AG09309 (cell line): ENCODE results near the gene PTGIS.

Source experiments
- DNase-seq: peaks from one replicate; pipeline ENCODE4 v3.0.0-alpha.2; 2010; ENCODE audit warnings: low read depth
- H3K4me3 ChIP-seq: 2 replicates; pipeline ENCODE4 v1.5.1; 2011; ENCODE audit warnings: mild to moderate bottlenecking, low read depth, low read length, moderate library complexity; ENCODE audit not compliant: control insufficient read depth
- TF ChIP-seq, protein P1 (sequence below): IDR thresholded peaks from 2 replicates; pipeline ENCODE4 v1.5.1; 2011; ENCODE audit warnings: mild to moderate bottlenecking, low read depth, low read length, inconsistent platforms; ENCODE audit not compliant: insufficient read depth, control insufficient read depth; ENCODE audit errors: missing control alignments

Gene PTGIS

DNA sequence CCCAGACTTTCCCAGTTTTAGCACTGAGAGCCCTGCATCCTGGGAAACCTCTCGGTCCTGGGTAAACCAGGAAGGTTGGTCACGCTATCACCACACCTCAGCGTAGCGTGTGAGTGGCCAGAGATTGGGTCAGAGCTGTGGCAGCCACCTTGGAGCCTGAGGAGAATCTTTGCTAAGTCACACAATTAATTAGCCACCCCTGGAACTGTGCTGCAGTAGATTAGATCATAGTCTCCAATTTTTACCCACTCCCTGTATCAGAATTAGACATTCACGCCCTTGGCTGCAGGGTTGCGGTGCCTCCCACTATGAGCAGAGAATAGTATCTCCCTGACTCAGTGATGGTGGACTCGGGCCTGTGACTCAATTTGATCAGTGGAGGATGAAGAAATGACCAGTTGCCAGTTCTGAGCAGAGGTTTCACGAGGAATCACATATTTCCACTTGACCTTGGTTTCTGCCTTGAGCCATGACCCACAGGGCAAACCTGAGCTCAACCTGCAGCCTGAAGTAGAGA lies 6.0 kb upstream of the PTGIS start:
- H3K4me3 ChIP-seq: no peak overlapping the region
- DNase-seq: peak; percentile 59
- TF ChIP-seq, protein P1, sequence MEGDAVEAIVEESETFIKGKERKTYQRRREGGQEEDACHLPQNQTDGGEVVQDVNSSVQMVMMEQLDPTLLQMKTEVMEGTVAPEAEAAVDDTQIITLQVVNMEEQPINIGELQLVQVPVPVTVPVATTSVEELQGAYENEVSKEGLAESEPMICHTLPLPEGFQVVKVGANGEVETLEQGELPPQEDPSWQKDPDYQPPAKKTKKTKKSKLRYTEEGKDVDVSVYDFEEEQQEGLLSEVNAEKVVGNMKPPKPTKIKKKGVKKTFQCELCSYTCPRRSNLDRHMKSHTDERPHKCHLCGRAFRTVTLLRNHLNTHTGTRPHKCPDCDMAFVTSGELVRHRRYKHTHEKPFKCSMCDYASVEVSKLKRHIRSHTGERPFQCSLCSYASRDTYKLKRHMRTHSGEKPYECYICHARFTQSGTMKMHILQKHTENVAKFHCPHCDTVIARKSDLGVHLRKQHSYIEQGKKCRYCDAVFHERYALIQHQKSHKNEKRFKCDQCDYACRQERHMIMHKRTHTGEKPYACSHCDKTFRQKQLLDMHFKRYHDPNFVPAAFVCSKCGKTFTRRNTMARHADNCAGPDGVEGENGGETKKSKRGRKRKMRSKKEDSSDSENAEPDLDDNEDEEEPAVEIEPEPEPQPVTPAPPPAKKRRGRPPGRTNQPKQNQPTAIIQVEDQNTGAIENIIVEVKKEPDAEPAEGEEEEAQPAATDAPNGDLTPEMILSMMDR: no peak

DNA sequence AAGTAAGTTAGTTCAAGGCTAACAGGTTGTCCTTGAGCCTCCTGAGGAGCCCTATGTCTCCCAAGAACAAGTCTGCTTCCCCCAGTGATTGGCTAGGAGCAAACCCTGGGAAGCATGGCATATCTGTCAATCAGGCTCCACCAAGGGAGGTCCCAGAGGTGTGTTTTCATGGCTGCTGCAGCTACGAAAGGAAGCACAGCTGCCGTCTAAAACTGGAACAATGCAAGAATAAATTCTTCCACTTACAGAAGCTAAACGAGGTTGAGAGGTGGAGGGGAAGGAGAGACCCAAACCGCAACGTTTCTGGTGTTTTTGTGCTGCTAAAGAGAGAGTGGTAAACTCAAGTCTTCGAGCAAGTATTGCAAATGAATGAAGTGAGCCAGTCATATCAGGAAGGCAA lies 4.9 kb upstream of the PTGIS start:
- DNase-seq: no peak
- TF ChIP-seq, protein P1: no peak
- no peak overlapping the region for H3K4me3 ChIP-seq

DNA sequence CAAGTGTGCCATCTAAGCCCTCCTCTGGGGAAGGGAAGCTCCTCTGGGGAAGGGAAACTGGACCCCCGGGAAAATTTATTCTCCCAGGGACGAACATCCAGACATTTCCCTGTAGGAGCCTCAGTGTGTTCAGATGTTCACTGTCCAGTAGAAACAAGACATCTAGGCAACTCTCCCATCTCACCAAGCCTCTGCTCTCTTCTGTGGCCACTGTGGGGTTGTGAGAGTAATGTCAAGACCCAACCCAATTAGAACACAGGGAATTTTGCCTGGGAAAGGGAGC lies 3.6 kb upstream of the PTGIS start:
- TF ChIP-seq, protein P1: no peak
- no peak for DNase-seq
- H3K4me3 ChIP-seq: no peak overlapping the region

DNA sequence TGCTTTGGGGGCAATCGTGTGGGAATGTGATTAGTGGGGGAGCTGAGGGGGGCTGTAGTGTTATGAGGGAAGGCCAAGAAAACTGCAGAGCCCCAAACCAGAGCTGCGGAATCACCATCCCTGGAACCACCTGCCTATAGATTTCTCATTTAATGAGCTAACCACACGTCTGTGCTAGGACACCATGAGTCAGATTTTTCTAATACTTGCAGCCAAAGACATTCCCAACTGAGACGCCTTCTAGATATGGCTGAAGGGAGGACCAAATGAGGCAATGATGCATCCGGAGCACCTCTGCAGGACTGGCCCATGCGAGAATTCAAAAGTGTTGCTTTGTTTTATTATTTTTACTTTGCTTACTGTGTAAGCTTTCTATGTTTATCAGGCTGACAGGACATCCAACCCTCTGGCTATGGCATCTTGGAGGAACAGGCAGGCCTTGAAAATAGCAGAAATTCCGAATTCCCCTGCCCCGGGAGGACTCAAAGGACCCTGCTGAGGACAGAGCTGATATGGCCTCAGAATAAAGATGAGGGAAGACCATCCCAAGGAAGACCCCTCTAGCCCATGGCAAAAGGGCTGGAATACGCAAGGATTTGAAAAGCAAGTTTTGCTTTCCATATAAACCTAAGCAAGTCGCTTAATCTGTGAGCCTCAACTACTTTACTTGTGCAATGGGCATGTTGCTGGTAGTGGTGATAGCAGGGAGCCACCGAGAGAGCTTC lies 3.1 kb upstream of the PTGIS start:
- TF ChIP-seq, protein P1: no peak
- H3K4me3 ChIP-seq: no peak overlapping the region
- DNase-seq: no peak

DNA sequence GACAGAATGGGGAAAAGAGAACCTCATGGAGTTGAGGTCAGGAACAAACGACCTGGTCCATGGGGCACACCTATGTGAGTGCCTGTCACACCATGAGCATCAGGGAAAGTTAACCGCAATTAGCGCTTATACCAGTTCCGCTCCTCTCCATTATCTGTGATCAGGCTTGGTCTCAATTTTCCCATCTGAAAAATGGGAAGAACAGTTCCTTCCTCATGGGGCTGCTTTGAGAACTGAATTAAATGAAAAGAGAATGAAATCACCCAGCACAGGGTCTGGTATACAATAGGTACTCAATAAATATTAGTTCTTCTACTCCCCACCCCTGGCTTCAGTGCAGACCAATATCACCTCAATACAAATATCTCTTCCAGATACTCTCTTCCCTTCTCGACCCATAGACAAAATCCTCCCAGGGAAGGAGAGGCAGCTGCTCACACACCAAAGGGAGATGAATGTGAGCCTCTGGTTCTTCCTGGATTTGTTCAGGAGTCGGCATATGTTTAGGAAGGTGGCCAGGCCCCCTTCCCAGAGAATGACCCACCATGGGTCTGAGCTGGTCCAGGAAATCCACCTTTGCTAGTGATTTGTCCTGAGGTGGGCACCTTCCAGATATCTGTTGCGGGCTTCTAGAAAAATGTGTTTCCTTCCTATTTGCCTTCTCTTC lies 2.4 kb upstream of the PTGIS start:
- no peak for DNase-seq
- TF ChIP-seq, protein P1: no peak

DNA sequence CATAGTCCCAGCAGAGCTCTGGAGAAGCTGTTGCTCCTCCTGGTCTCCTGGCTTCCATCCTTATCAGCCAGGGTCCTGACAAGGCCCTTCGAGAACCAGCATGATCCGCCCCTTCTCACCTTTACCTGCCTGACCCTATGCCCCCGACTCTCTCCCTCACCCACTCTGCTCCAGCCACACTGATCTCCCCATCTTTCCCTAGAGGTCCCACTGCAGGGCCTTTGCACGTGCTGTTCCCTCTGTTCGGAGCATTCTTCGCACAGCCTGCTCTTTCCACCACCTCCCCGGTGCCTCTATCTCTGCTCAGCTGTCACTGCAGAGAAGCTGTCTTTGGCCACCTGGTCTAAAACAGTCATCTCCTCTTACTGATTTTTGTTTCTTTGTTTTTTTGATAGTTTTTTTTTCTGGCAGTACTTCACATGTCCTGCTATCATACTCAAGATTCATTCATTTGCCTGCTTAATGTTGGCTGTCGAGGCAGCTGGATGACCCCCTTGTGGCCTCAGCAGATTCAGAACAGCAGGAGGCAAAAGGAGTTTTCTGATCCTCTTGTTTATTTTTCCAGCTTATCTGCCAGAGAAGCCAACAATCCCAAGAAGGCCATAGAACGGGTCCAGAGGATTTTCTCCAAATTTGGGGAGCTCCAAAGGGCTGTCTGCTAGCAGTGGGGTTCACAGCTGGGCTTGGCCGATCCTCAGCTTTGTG lies 1.6 kb upstream of the PTGIS start:
- no peak for DNase-seq
- H3K4me3 ChIP-seq: no peak overlapping the region
- TF ChIP-seq, protein P1: no peak

More for the DNA sequence above, 2.4 kb upstream of the PTGIS start:
- no peak overlapping the region for H3K4me3 ChIP-seq
